ENCODE measurements around the gene FES.
"Not testable (repeated sequence)": the region's sequence is repeated elsewhere in the genome, so short reads cannot be mapped to it uniquely, and the experiment has no call there.

The FES gene

DNA sequence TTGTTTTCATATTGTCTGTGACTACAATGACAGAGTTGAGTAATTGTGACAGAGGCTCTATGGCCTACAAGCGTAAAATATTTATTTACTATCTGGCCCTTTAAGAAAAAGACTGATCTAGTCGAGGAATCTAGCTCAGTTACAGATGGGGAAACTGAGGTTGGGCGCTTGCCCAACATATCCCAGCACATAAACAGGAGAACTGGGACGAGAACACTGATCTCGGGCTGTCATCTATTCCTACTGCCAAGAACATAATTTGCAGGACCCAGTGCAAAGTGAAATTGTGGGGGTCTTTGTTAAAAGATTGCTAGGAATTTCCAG, 1.9 kb downstream of the FES start:
- ATAC-seq (replicated peaks) (no peak), DNase-seq (no peak)
- Mint-ChIP-seq H3K27ac (peak overlapping the region; percentile 79), H3K36me3 (peaks cover 0 to 12% of the 10 kb centered on the region in 2 donors), H3K9me3 (no peaks in the 10 kb centered on the region), H3K4me3 (peak overlapping the region in 1 of 2 donors; percentile 70), H3K27me3 (no peaks in the 10 kb centered on the region), H3K4me1 (peaks cover 13 to 32% of the 10 kb centered on the region in 2 donors)

GRCh38 chr15:90887037-90887481, 2.8 kb downstream of the FES start:
- Mint-ChIP-seq H3K4me3 (no peak overlapping the region), H3K9me3 (no peaks in the 10 kb centered on the region), H3K27me3 (no peaks in the 10 kb centered on the region), H3K27ac (no peak overlapping the region), H3K4me1 (peaks cover 13 to 32% of the 10 kb centered on the region in 2 donors), H3K36me3 (peaks cover 2 to 8% of the 10 kb centered on the region in 2 donors)
- ATAC-seq (replicated peaks) (no peak), DNase-seq (no peak)

DNA sequence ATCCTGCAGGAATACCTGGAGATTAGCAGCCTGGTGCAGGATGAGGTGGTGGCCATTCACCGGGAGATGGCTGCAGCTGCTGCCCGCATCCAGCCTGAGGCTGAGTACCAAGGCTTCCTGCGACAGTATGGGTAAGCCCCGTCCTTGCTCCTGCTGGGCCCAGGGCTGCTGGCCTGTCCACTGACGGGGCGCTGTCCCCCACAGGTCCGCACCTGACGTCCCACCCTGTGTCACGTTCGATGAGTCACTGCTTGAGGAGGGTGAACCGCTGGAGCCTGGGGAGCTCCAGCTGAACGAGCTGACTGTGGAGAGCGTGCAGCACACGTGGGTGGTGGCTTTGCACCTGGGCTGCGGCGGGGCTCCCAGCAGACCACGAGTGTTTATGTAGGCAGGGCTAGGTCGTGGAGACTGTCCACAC, 5.0 kb downstream of the FES start:
- Mint-ChIP-seq H3K9me3 (no peaks in the 10 kb centered on the region), H3K27ac (no peak overlapping the region), H3K27me3 (no peaks in the 10 kb centered on the region), H3K4me3 (no peak overlapping the region), H3K4me1 (peaks cover 13 to 26% of the 10 kb centered on the region in 2 donors), H3K36me3 (peaks cover 6 to 18% of the 10 kb centered on the region in 2 donors)
- DNase-seq (no peak), ATAC-seq (replicated peaks) (no peak)

DNA sequence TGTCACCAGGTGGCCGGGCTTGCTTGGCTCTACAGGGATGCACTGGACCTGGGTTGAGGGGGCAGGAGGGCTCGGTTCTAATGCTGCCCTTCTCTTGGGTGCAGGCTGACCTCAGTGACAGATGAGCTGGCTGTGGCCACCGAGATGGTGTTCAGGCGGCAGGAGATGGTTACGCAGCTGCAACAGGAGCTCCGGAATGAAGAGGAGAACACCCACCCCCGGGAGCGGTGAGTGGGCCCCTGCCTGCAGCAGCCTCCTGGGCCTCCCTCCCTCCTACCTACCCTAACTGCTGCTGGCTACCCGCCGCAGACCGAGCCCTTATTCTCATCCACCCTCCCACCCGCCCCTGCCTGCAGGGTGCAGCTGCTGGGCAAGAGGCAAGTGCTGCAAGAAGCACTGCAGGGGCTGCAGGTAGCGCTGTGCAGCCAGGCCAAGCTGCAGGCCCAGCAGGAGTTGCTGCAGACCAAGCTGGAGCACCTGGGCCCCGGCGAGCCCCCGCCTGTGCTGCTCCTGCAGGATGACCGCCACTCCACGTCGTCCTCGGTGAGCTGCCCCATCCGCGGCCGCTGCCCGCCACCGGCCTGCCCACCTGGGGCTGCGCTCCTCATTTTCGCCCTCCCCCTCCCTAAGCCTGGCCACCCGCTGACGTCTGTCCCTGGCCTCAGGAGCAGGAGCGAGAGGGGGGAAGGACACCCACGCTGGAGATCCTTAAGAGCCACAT, 5.6 kb downstream of the FES start:
- peaks cover 6 to 19% of the 10 kb centered on the region in 2 donors for H3K36me3 Mint-ChIP-seq
- H3K27ac Mint-ChIP-seq: no peak overlapping the region
- no peak for ATAC-seq (replicated peaks)
- H3K9me3 Mint-ChIP-seq: no peaks in the 10 kb centered on the region
- DNase-seq: no peak
- H3K27me3 Mint-ChIP-seq: no peaks in the 10 kb centered on the region
- peaks cover 12 to 20% of the 10 kb centered on the region in 2 donors for H3K4me1 Mint-ChIP-seq
- no peak overlapping the region for H3K4me3 Mint-ChIP-seq

DNA sequence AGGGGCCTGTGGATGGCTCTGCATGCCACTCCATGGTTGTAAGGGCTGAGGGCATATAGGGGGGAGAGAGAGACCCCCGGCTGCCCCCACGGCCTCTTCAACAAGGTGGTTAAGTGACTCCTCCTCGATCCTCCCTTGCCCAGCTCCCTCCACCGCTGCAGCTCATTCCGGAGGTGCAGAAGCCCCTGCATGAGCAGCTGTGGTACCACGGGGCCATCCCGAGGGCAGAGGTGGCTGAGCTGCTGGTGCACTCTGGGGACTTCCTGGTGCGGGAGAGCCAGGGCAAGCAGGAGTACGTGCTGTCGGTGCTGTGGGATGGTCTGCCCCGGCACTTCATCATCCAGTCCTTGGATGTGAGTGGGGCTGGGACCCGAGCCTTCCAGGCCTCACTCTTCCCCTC, 6.5 kb downstream of the FES start:
- peaks cover 8 to 18% of the 10 kb centered on the region in 2 donors for H3K4me1 Mint-ChIP-seq
- H3K9me3 Mint-ChIP-seq: peaks cover 0 to 2% of the 10 kb centered on the region in 2 donors
- no peaks in the 10 kb centered on the region for H3K27me3 Mint-ChIP-seq
- no peak for DNase-seq
- H3K36me3 Mint-ChIP-seq: peaks cover 10 to 23% of the 10 kb centered on the region in 2 donors
- no peak for ATAC-seq (replicated peaks)
- H3K27ac Mint-ChIP-seq: no peak overlapping the region
- no peak overlapping the region for H3K4me3 Mint-ChIP-seq

DNA sequence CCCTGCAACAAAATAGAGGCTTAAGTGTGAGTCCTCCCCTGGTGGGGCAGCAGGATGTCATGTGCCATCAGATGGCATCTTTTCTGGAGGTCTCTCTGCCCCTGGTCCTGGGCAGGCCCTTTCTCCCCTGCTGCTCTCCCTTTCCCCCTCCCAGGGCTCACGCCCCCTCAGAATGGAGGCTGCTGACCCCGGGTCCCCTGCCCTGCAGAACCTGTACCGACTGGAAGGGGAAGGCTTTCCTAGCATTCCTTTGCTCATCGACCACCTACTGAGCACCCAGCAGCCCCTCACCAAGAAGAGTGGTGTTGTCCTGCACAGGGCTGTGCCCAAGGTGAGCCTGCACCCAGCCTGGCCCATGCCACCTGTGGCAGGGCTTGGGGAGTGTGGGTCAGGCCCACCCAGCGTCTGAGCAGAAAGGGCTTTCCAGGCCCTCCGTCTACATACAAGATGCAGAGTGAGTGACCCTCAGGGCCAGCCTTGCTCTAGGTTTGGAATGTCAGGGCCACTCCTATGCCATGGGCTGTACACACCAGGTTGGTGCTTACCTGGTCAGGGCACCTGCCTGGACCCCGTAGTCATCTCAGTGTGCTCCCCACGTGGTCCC, 7.1 kb downstream of the FES start:
- DNase-seq (no peak), ATAC-seq (replicated peaks) (no peak)
- Mint-ChIP-seq H3K9me3 (peaks cover 0 to 2% of the 10 kb centered on the region in 2 donors), H3K36me3 (peaks cover 10 to 25% of the 10 kb centered on the region in 2 donors), H3K27ac (no peak overlapping the region), H3K4me3 (no peak overlapping the region), H3K4me1 (peaks cover 10 to 18% of the 10 kb centered on the region in 2 donors), H3K27me3 (no peaks in the 10 kb centered on the region)

DNA sequence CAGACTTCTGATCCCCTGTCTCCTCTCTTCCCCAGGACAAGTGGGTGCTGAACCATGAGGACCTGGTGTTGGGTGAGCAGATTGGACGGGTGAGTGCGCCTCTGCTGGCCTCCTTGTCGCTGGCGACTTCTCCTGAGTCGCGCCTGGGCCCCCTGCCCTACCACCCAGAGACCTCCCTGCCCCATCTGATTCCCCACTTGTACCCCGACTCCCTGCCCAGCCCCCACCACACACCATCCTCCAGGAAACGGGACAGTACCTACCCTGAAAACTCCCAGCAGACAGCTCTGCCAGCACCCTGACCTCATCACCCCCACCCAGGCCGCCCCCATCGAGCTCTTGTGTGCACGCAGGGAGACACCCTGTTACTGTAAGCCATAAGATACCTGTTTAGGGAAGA, 7.7 kb downstream of the FES start:
- H3K4me3 Mint-ChIP-seq: no peak overlapping the region
- H3K36me3 Mint-ChIP-seq: peaks cover 10 to 25% of the 10 kb centered on the region in 2 donors
- DNase-seq (no peak), ATAC-seq (replicated peaks) (no peak)
- no peaks in the 10 kb centered on the region for H3K27me3 Mint-ChIP-seq
- peak overlapping the region; percentile 59 for H3K27ac Mint-ChIP-seq
- peaks cover 0 to 2% of the 10 kb centered on the region in 2 donors for H3K9me3 Mint-ChIP-seq
- H3K4me1 Mint-ChIP-seq: peaks cover 16 to 23% of the 10 kb centered on the region in 2 donors

DNA sequence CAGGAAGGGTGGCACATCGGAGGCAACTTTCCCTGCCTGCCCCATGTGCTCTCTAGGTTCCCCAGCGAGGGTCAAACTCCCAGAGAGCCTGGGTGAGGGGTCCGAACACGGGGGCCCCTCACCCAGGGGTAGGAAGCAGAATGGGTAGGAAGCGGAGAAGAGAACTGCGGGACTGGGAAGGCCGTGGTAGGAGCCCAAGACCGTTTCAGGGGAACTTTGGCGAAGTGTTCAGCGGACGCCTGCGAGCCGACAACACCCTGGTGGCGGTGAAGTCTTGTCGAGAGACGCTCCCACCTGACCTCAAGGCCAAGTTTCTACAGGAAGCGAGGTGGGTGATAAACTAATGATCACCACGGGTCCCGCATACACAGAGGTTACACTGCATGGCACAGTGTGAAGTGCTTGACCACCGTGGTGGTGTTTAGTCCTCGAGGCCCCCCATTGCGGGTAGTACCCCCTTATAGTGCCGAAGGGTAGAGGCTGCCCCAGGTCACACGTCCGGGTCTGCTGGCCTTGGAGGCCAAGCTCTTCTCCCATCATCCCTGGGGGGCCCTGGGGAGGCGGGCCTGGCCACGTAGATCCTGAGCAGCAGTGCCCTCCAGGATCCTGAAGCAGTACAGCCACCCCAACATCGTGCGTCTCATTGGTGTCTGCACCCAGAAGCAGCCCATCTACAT, 8.3 kb downstream of the FES start:
- no peak overlapping the region for H3K4me3 Mint-ChIP-seq
- ATAC-seq (replicated peaks) (no peak), DNase-seq (no peak)
- H3K27me3 Mint-ChIP-seq: no peaks in the 10 kb centered on the region
- peaks cover 22 to 29% of the 10 kb centered on the region in 2 donors for H3K4me1 Mint-ChIP-seq
- H3K36me3 Mint-ChIP-seq: peaks cover 10 to 25% of the 10 kb centered on the region in 2 donors
- H3K27ac Mint-ChIP-seq: no peak overlapping the region
- H3K9me3 Mint-ChIP-seq: peaks cover 0 to 2% of the 10 kb centered on the region in 2 donors

- Mint-ChIP-seq H3K4me1 (peaks cover 26 to 36% of the 10 kb centered on the region in 2 donors), H3K27ac (no peak overlapping the region), H3K4me3 (no peak overlapping the region), H3K36me3 (peaks cover 10 to 25% of the 10 kb centered on the region in 2 donors), H3K27me3 (no peaks in the 10 kb centered on the region), H3K9me3 (peaks cover 0 to 2% of the 10 kb centered on the region in 2 donors)
- DNase-seq (no peak), ATAC-seq (replicated peaks) (no peak)
These were observed 9.1 kb downstream of the FES start for GRCh38 chr15:90893175-90894090.

DNA sequence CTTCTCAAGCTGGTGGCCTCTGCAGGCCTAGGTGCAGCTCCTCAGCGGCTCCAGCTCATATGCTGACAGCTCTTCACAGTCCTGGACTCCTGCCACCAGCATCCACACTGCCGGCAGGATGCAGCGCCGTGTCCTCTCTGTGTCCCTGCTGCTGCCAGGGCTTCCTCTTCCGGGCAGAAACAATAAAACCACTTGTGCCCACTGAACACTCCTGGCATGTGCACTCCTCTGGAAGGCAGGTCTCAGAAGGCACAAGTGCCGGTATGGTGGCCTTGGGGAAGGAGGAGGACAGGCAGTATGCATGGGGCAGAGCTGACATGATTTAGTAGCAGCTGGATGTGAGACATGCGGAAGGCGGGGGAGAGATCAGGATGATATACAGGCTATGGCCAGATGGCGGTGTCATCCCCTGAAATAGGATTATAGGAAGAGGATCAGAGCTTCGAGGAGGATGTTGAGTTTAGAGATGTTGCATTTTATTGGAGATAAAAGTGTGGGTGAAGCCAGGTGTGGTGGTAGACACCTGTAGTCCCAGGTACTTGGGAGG, 11.3 kb downstream of the FES start:
- Mint-ChIP-seq H3K27me3 (no peaks in the 10 kb centered on the region), H3K4me1 (peaks cover 31 to 35% of the 10 kb centered on the region in 2 donors), H3K36me3 (peaks cover 10 to 17% of the 10 kb centered on the region in 2 donors), H3K4me3 (no peak overlapping the region), H3K27ac (peak overlapping the region; percentile 38), H3K9me3 (peaks cover 0 to 2% of the 10 kb centered on the region in 2 donors)
- DNase-seq (no peak), ATAC-seq (replicated peaks) (no peak)

DNA sequence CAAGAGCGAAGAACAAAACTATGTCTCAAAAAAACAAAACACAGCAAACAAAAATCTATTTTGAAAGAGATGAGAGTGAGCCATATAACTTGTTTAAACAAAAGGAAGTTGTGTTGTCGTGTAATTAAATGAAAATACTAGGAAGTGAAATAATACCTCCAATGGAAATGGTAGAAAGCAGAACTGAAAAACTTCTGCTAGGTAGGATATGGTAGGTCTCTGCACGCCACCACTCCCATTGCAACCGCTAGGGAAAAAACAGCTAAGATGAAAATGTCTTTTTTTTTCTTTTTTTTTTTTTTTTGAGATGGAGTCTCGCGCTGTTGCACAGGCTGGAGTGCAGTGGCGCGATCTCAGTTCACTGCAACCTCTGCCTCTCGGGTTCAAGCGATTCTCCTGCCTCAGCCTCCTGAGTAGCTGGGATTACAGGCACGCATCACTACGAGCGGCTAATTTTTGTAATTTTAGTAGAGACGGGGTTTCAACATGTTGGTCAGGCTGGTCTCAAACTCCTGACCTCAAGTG, 12.9 kb downstream of the FES start:
- peak; percentile 92 to 93 for ATAC-seq (replicated peaks)
- Mint-ChIP-seq H3K36me3 (peaks cover 7 to 17% of the 10 kb centered on the region in 2 donors), H3K4me3 (peak overlapping the region; percentile 37 to 50), H3K4me1 (peaks cover 39 to 48% of the 10 kb centered on the region in 2 donors), H3K27ac (peak overlapping the region; percentile 89)
- peak; percentile 43 for DNase-seq
- H3K27me3 Mint-ChIP-seq, H3K9me3 Mint-ChIP-seq: not testable (repeated sequence)

- peak overlapping the region; percentile 93 for H3K27ac Mint-ChIP-seq
- peaks cover 13 to 18% of the 10 kb centered on the region in 2 donors for H3K36me3 Mint-ChIP-seq
- peak overlapping the region; percentile 76 to 87 for H3K4me3 Mint-ChIP-seq
- peaks cover 34 to 52% of the 10 kb centered on the region in 2 donors for H3K4me1 Mint-ChIP-seq
- ATAC-seq (replicated peaks): no peak
- DNase-seq: no peak
- no peaks in the 10 kb centered on the region for H3K9me3 Mint-ChIP-seq
- H3K27me3 Mint-ChIP-seq: no peaks in the 10 kb centered on the region
These were observed 17.1 kb downstream of the FES start for GRCh38 chr15:90901175-90902039.
